Stomach (tissue), 19 donors: ENCODE measurements around the gene ASPN. TPM values are rescaled to one million over a fixed set of nuclear protein-coding genes. Genes with fewer than 3 reads are reported as not detected.
A peak's percentile ranks its signal among the peaks of the same experiment; 100 is the strongest.

Experiments
- DNase-seq, 2 donors: peaks; one replicate each; pipeline versions ENCODE4 v3.0.0 to v3.0.0-alpha.2; 2013 to 2019
- H3K27ac ChIP-seq, 5 donors: fragments of 200-600 bp in 4 of 5; sonication (generic) in 4 of 5; one replicate each; pipeline ENCODE4 v1.5.1; 2013 to 2019; ENCODE audit warnings: mild to moderate bottlenecking in 1 of 5, moderate library complexity in 1 of 5
- H3K27me3 ChIP-seq, 3 donors: fragments of 200-600 bp; sonication (generic); one replicate each; pipeline ENCODE4 v1.5.1; 2017 to 2019; ENCODE audit warnings: mixed run types in 1 of 3
- H3K36me3 ChIP-seq, 4 donors: fragments of 200-600 bp; sonication (generic); 1 replicate in 3 of 4; 2 replicates in 1 of 4; pipeline ENCODE4 v1.5.1; 2016 to 2019
- H3K4me1 ChIP-seq, 4 donors: fragments of 200-600 bp; sonication (generic); one replicate each; pipeline ENCODE4 v1.5.1; 2016 to 2019
- H3K4me3 ChIP-seq, 4 donors: fragments of 200-600 bp; sonication (generic) in 3 of 4; one replicate each; pipeline ENCODE4 v1.5.1; 2016 to 2019; ENCODE audit warnings: mild to moderate bottlenecking in 1 of 4
- H3K9me3 ChIP-seq, 4 donors: fragments of 200-600 bp; sonication (generic); one replicate each; pipeline ENCODE4 v1.5.1; 2016 to 2019
- CTCF ChIP-seq, 7 experiments: fragments of 450-650 bp in 4 of 7; fragments of 200-600 bp in 3 of 7; sonication (generic) in 3 of 7; IDR thresholded peaks; one replicate each; pipeline ENCODE4 v1.5.1; 2016 to 2019; ENCODE audit warnings: antibody characterized with exemption in 7 of 7, control low read depth in 2 of 7, mild to moderate bottlenecking in 1 of 7
- EP300 ChIP-seq: sonication (generic); formaldehyde crosslinking; IDR thresholded peaks from one replicate; pipeline ENCODE4 v1.6.1; 2017; ENCODE audit warnings: antibody characterized with exemption
- POLR2A ChIP-seq, 4 donors: fragments of 450-650 bp; IDR thresholded peaks; one replicate each; pipeline ENCODE4 v1.6.1; 2016; ENCODE audit warnings: antibody characterized with exemption in 4 of 4, control low read depth in 2 of 4, mild to moderate bottlenecking in 1 of 4, moderate library complexity in 1 of 4
- POLR2AphosphoS5 ChIP-seq, 3 donors: sonication (generic); formaldehyde crosslinking; IDR thresholded peaks; one replicate each; pipeline ENCODE4 v1.6.1; 2016; ENCODE audit warnings: antibody characterized with exemption in 3 of 3
- WGBS, 5 donors: extraction: QIAGEN DNeasy Blood & Tissue Kit in 3 of 5; methylation state at CpG; one replicate each; pipeline versions ENCODE4 v1.1.5 to v1.1.7; 2013 to 2018; 5-methylcytosine and 5-hydroxymethylcytosine counted together
- intact Hi-C: fragments of 100-400 bp; cut with DNase I; formaldehyde crosslinking; loops from one replicate; pipeline ENCODE4 v1.15.1; 2023; ENCODE audit warnings: low total_unique reads
- long read RNA-seq, 10 donors: transcript quantifications; one replicate each; lab custom pipeline, GENCODE V29; 2026
- polyA plus RNA-seq, 3 donors: library from polyadenylated mRNA; stranded (reverse); fragments of 200-250 nt; gene quantifications; one replicate each; pipeline ENCODE4 v1.2.3, GENCODE V29; 2013
- total RNA-seq, 5 donors: library from RNA; depleted of rRNA; stranded (reverse); fragments of >200 nt; gene quantifications; one replicate each; pipeline versions ENCODE4 v1.1.0 to v1.2.3, GENCODE V29; 2014 to 2016
- donor health status: healthy with polysubstance abuse.
- donor health status: Bipolar disorder and iron deficiency.
- donor health status: healthy.

The ASPN gene
- total RNA-seq (100 to 1,000 TPM in 1 of 5 donors, 10 to 100 TPM in 1, 1 to 10 TPM in 2, under 1 TPM in 1; 0.29 to 179 (median 9.9) TPM), polyA plus RNA-seq (1 to 10 TPM; 1.2 to 8.7 (median 2.0) TPM)
- long read RNA-seq, donor 1, transcript ASPN-202 (8 exons, 2,470 nt) = major isoform, 9 of 10 reads
- long read RNA-seq, donor 1, partial matches to known transcripts = 0 of 10 reads
- long read RNA-seq, donor 1, other reads (novel, unspliced or antisense) = 0 of 10 reads
- long read RNA-seq, donor 2, transcript ASPN-202 (8 exons, 2,470 nt) = major isoform, 13 of 13 reads
- long read RNA-seq, donor 2, partial matches to known transcripts = 0 of 13 reads
- long read RNA-seq, donor 2, other reads (novel, unspliced or antisense) = 0 of 13 reads
- long read RNA-seq, donor 3, transcript ASPN-202 (8 exons, 2,470 nt) = major isoform, 8 of 9 reads
- long read RNA-seq, donor 3, partial matches to known transcripts = 0 of 9 reads
- long read RNA-seq, donor 3, other reads (novel, unspliced or antisense) = 0 of 9 reads
- long read RNA-seq, donor 4, partial matches to known transcripts = 0 of 2 reads
- long read RNA-seq, donor 4, other reads (novel, unspliced or antisense) = 0 of 2 reads
- long read RNA-seq, donor 5, transcript ASPN-202 (8 exons, 2,470 nt) = major isoform, 14 of 14 reads
- long read RNA-seq, donor 5, partial matches to known transcripts = 0 of 14 reads
- long read RNA-seq, donor 5, other reads (novel, unspliced or antisense) = 0 of 14 reads
- long read RNA-seq, donor 6, transcript ASPN-202 (8 exons, 2,470 nt) = major isoform, 27 of 27 reads
- long read RNA-seq, donor 6, partial matches to known transcripts = 0 of 27 reads
- long read RNA-seq, donor 6, other reads (novel, unspliced or antisense) = 0 of 27 reads
- long read RNA-seq, donor 7, transcript ASPN-202 (8 exons, 2,470 nt) = major isoform, 28 of 29 reads
- long read RNA-seq, donor 7, partial matches to known transcripts = 0 of 29 reads
- long read RNA-seq, donor 7, other reads (novel, unspliced or antisense) = 0 of 29 reads
- long read RNA-seq, donor 8, transcript ASPN-202 (8 exons, 2,470 nt) = major isoform, 6 of 38 reads
- long read RNA-seq, donor 8, partial matches to known transcripts = 32 of 38 reads
- long read RNA-seq, donor 8, other reads (novel, unspliced or antisense) = 0 of 38 reads
- long read RNA-seq, donor 9, transcript ASPN-202 (8 exons, 2,470 nt) = major isoform, 8 of 8 reads
- long read RNA-seq, donor 9, partial matches to known transcripts = 0 of 8 reads
- long read RNA-seq, donor 9, other reads (novel, unspliced or antisense) = 0 of 8 reads
- long read RNA-seq, donor 10, transcript ASPN-202 (8 exons, 2,470 nt) = major isoform, 6 of 6 reads
- long read RNA-seq, donor 10, partial matches to known transcripts = 0 of 6 reads
- long read RNA-seq, donor 10, other reads (novel, unspliced or antisense) = 0 of 6 reads

GRCh38 chr9:92482329-92482728 lies at the start of gene ASPN:
Gene ASPN, minus strand, starts transcription at chr9:92482506.
- Histone ChIP-seq H3K27ac (peak within 1 kb of the TSS in 4 of 5 donors; percentile 69 to 82 (median 78)), H3K9me3 (no peaks in the 10 kb centered on the region), H3K27me3 (no peaks in the 10 kb centered on the region), H3K36me3 (no peaks in the 10 kb centered on the region), H3K4me1 (peaks cover 0 to 52% (median 31%) of the 10 kb centered on the region in 4 donors), H3K4me3 (no peak within 1 kb of the TSS)
- intact Hi-C loops = no loop called here
- WGBS, 5 donors = 24 to 50% (median 44%) methylated on average over 3 of the region's 3 CpGs
- peak in 1 of 2 donors; percentile 91 for DNase-seq
- TF ChIP-seq EP300 (no peak), CTCF (IDR thresholded peaks at IDR 0.05) (no peak), POLR2AphosphoS5 (IDR thresholded peaks at IDR 0.05) (peak in 2 of 3 donors; percentile 11 to 28)

- Histone ChIP-seq H3K4me3 (no peak overlapping the region), H3K27ac (no peak overlapping the region), H3K4me1 (peaks cover 0 to 12% (median 1%) of the 10 kb centered on the region in 4 donors), H3K27me3 (no peaks in the 10 kb centered on the region), H3K9me3 (peaks cover 0 to 6% (median 0%) of the 10 kb centered on the region in 4 donors), H3K36me3 (no peaks in the 10 kb centered on the region)
- TF ChIP-seq POLR2AphosphoS5 (IDR thresholded peaks at IDR 0.05) (no peak), CTCF (IDR thresholded peaks at IDR 0.05) (no peak), EP300 (no peak), POLR2A (IDR thresholded peaks at IDR 0.05) (no peak)
- DNase-seq = no peak
- intact Hi-C loops = no loop called here
These were observed 48.6 kb upstream of the ASPN start for GRCh38 chr9:92530893-92531292.

GRCh38 chr9:92529124-92529523 lies 46.8 kb upstream of the ASPN start:
- WGBS, 5 donors = 94 to 96% (median 96%) methylated on average over 3 of the region's 3 CpGs
- no peak overlapping the region for H3K27ac ChIP-seq
- H3K36me3 ChIP-seq = no peaks in the 10 kb centered on the region
- no peak overlapping the region for H3K4me3 ChIP-seq
- intact Hi-C loops = no loop called here
- no peaks in the 10 kb centered on the region for H3K27me3 ChIP-seq
- no peak for DNase-seq
- peaks cover 0 to 6% (median 0%) of the 10 kb centered on the region in 4 donors for H3K9me3 ChIP-seq
- peaks cover 0 to 2% (median 0%) of the 10 kb centered on the region in 4 donors for H3K4me1 ChIP-seq
- TF ChIP-seq CTCF (IDR thresholded peaks at IDR 0.05) = no peak
- TF ChIP-seq POLR2A (IDR thresholded peaks at IDR 0.05) = no peak
- TF ChIP-seq EP300 = no peak
- no peak for TF ChIP-seq POLR2AphosphoS5 (IDR thresholded peaks at IDR 0.05)

GRCh38 chr9:92528522-92528849 lies 46.2 kb upstream of the ASPN start:
- intact Hi-C loops = no loop called here
- no peak for DNase-seq
- no peaks in the 10 kb centered on the region for H3K4me1 ChIP-seq
- TF ChIP-seq CTCF (IDR thresholded peaks at IDR 0.05) (no peak), POLR2A (IDR thresholded peaks at IDR 0.05) (no peak), POLR2AphosphoS5 (IDR thresholded peaks at IDR 0.05) (no peak)
- WGBS, 5 donors = 80 to 98% (median 84%) methylated on average over 1 of the region's 1 CpG
- H3K36me3 ChIP-seq = no peaks in the 10 kb centered on the region
- H3K9me3 ChIP-seq = peaks cover 0 to 6% (median 0%) of the 10 kb centered on the region in 4 donors
- no peak overlapping the region for H3K27ac ChIP-seq
- no peak overlapping the region for H3K4me3 ChIP-seq
- H3K27me3 ChIP-seq = no peaks in the 10 kb centered on the region
